Measurements from ENCODE around the gene TMEM266. TPM values are rescaled to one million over a fixed set of nuclear protein-coding genes. Genes with fewer than 3 reads are reported as not detected.

TMEM266 gene
- total and polyA plus RNA-seq, 2 experiments from 2014 or later: 0.39 to 1.9 TPM

DNA sequence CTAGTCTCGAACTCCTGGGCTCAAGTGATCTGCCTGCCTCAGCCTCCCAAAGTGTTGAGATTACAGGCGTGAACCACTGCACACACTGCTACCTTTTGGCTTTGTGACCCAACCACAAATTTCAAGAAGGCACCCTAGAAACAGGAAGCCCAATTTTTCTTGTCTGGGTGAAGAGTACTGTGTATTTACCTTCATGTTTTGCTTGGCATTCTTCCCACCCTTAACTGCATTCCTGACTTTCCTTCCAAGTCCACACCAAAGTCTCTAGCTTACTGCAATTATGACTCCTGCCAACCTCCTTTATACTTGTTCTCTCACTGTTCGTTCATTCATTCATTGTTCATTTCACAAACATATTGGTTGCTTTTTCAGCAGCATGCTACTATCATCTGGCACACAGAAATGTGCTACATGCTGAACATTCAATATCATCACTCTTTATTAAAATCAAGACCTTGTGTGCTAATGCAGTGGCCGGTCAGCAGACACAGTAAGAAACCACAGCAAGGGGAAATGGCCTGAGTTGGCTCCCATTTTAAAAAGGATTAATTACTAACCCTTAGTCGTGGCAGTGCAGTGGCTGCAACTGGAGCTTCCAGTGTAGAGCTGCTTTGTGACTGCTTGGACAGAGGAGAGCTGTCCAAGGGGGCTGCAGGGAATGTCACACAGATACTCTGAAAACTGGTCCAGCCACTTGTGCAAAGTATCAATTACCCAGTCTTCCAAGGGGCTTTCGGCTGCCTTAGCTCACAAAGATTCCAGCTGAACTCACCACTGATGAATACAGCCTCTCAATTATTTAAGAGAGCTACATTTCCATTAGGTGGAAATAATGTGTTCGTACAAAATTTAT, 157.5 kb downstream of the TMEM266 start:
- H3K27ac ChIP-seq: no peak overlapping the region
- H3K27me3 ChIP-seq: no peaks in the 10 kb centered on the region
- no peaks in the 10 kb centered on the region for H3K9me3 ChIP-seq (ENCODE audit: low read depth)
- H3K4me2 ChIP-seq: peak overlapping the region; percentile 8
- H3K4me1 ChIP-seq (ENCODE audit: insufficient read depth): peaks cover 16% of the 10 kb centered on the region
- no peak overlapping the region for H3K4me3 ChIP-seq
- no peaks in the 10 kb centered on the region for H3K79me2 ChIP-seq
- H3K36me3 ChIP-seq (replicated peaks; ENCODE audit: insufficient read depth, low read depth): no peaks in the 10 kb centered on the region
- H4K20me1 ChIP-seq (ENCODE audit: insufficient read depth, poor library complexity, severe bottlenecking): no peaks in the 10 kb centered on the region
- H2AFZ ChIP-seq: no peak overlapping the region
- no peaks in the 10 kb centered on the region for H3K9me2 ChIP-seq (replicated peaks; ENCODE audit: insufficient read depth)
- 74% methylated on average over 7 of the region's 7 CpGs for WGBS (ENCODE audit: low lambda C conversion rate, missing lambda C conversion rate)
- TF ChIP-seq EZH2phosphoT487 (IDR thresholded peaks at IDR 0.05; ENCODE audit: low read depth, severe bottlenecking, unreplicated experiment) (no peak), EZH2 (IDR thresholded peaks at IDR 0.05; ENCODE audit: borderline replicate concordance) (no peak)
- TF ChIP-seq, protein P1, sequence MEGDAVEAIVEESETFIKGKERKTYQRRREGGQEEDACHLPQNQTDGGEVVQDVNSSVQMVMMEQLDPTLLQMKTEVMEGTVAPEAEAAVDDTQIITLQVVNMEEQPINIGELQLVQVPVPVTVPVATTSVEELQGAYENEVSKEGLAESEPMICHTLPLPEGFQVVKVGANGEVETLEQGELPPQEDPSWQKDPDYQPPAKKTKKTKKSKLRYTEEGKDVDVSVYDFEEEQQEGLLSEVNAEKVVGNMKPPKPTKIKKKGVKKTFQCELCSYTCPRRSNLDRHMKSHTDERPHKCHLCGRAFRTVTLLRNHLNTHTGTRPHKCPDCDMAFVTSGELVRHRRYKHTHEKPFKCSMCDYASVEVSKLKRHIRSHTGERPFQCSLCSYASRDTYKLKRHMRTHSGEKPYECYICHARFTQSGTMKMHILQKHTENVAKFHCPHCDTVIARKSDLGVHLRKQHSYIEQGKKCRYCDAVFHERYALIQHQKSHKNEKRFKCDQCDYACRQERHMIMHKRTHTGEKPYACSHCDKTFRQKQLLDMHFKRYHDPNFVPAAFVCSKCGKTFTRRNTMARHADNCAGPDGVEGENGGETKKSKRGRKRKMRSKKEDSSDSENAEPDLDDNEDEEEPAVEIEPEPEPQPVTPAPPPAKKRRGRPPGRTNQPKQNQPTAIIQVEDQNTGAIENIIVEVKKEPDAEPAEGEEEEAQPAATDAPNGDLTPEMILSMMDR (IDR thresholded peaks at IDR 0.05; ENCODE audit: poor library complexity): no peak
- no peak for DNase-seq (ENCODE audit: low spot score)

DNA sequence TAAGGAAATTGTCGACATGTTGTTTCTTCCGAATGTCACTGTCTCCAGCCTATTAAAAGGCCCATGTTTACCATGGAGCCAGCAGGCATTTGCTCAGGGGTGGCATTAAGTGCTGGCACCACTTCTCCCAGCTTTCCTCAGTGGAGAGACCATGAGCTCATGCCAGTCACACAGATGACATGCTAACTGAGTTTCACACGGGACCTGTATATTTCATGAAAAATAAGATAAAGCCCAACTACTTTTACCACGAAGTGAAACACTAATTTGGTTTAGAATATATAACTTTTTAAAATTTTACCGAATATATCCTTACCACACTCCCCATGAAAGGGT, 158.1 kb downstream of the TMEM266 start:
- no peaks in the 10 kb centered on the region for H4K20me1 ChIP-seq (ENCODE audit: insufficient read depth, poor library complexity, severe bottlenecking)
- no peak for TF ChIP-seq EZH2phosphoT487 (IDR thresholded peaks at IDR 0.05; ENCODE audit: low read depth, severe bottlenecking, unreplicated experiment)
- TF ChIP-seq, protein P1 (IDR thresholded peaks at IDR 0.05; ENCODE audit: poor library complexity): no peak
- TF ChIP-seq EZH2 (IDR thresholded peaks at IDR 0.05; ENCODE audit: borderline replicate concordance): no peak
- H3K27ac ChIP-seq: no peak overlapping the region
- H3K4me1 ChIP-seq (ENCODE audit: insufficient read depth): peaks cover 16% of the 10 kb centered on the region
- WGBS (ENCODE audit: low lambda C conversion rate, missing lambda C conversion rate): 95% methylated on average over 5 of the region's 5 CpGs
- H3K4me2 ChIP-seq: no peak overlapping the region
- H2AFZ ChIP-seq: no peak overlapping the region
- H3K9me3 ChIP-seq (ENCODE audit: low read depth): no peaks in the 10 kb centered on the region
- H3K9me2 ChIP-seq (replicated peaks; ENCODE audit: insufficient read depth): no peaks in the 10 kb centered on the region
- H3K4me3 ChIP-seq: no peak overlapping the region
- no peaks in the 10 kb centered on the region for H3K36me3 ChIP-seq (replicated peaks; ENCODE audit: insufficient read depth, low read depth)
- no peak for DNase-seq (ENCODE audit: low spot score)
- no peaks in the 10 kb centered on the region for H3K79me2 ChIP-seq
- no peaks in the 10 kb centered on the region for H3K27me3 ChIP-seq

DNA sequence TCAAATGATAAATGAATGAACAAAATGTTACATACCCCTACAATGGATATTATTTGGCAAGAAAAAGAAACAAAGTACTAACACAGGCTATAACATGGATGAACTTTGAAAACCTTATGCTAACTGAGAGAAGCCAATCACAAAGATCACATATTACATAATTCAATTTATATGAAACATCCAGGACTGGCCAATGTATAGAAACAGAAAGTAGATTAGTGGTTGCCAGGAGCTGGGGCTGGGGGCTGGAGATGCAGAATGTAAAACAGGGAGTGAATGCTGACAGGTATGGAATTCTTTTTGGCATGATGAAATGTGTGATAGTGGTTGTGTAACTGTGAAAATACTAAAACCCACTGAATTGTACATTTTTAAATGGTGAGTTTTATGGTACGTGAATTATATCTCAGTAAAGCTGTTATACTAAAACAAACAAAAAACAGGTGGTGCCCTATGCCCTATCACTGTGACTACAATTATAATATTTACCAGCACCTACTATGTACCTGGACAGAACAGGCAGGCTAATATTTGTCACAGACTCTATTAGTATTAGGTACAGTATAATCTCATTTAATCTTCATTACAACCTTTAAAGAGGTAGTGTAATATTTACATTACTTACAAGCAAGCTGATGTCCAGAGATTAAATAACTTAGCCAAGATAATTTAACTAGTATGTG, 161.4 kb downstream of the TMEM266 start:
- Histone ChIP-seq H3K27ac (no peak overlapping the region), H3K79me2 (no peaks in the 10 kb centered on the region), H3K4me2 (no peak overlapping the region), H3K4me3 (no peak overlapping the region), H3K27me3 (no peaks in the 10 kb centered on the region), H4K20me1 (ENCODE audit: insufficient read depth, poor library complexity, severe bottlenecking) (no peaks in the 10 kb centered on the region), H3K36me3 (replicated peaks; ENCODE audit: insufficient read depth, low read depth) (no peaks in the 10 kb centered on the region), H3K9me2 (replicated peaks; ENCODE audit: insufficient read depth) (no peaks in the 10 kb centered on the region), H2AFZ (no peak overlapping the region), H3K9me3 (ENCODE audit: low read depth) (no peaks in the 10 kb centered on the region), H3K4me1 (ENCODE audit: insufficient read depth) (peaks cover 8% of the 10 kb centered on the region)
- 80% methylated on average over 1 of the region's 1 CpG for WGBS (ENCODE audit: low lambda C conversion rate, missing lambda C conversion rate)
- TF ChIP-seq EZH2 (IDR thresholded peaks at IDR 0.05; ENCODE audit: borderline replicate concordance) (no peak), EZH2phosphoT487 (IDR thresholded peaks at IDR 0.05; ENCODE audit: low read depth, severe bottlenecking, unreplicated experiment) (no peak)
- TF ChIP-seq, protein P1 (IDR thresholded peaks at IDR 0.05; ENCODE audit: poor library complexity): no peak
- no peak for DNase-seq (ENCODE audit: low spot score)

Data from hepatocyte (in vitro differentiated cells).